OCI-LY1 (cell line): Measurements from ENCODE around the gene GPD2.

Source experiments
- H2AFZ ChIP-seq: fragments of 200-600 bp; sonication (generic), shearing (Covaris generic); 2 replicates; pipeline ENCODE4 v1.6.0; 2014; ENCODE audit warnings: antibody characterized with exemption, mild to moderate bottlenecking, low read length
- H3F3A ChIP-seq: fragments of 200-600 bp; sonication (generic), shearing (Covaris generic); 2 replicates; pipeline ENCODE4 v1.6.0; 2014; ENCODE audit warnings: mild to moderate bottlenecking, antibody characterized with exemption, low read length, moderate library complexity; ENCODE audit not compliant: insufficient read depth
- H3K27ac ChIP-seq: fragments of 200-600 bp; sonication (generic); 2 replicates; pipeline ENCODE4 v1.5.1; 2014; ENCODE audit warnings: low read length, mixed run types, mild to moderate bottlenecking, low read depth; ENCODE audit not compliant: poor library complexity, severe bottlenecking
- H3K27me3 ChIP-seq: fragments of 200-600 bp; sonication (generic); 2 replicates; pipeline ENCODE4 v1.6.0; 2014; ENCODE audit warnings: antibody characterized with exemption, mild to moderate bottlenecking, low read length, moderate library complexity; ENCODE audit not compliant: insufficient read depth
- H3K36me3 ChIP-seq: fragments of 200-600 bp; sonication (generic); 2 replicates; pipeline ENCODE4 v1.6.1; 2014; ENCODE audit warnings: mild to moderate bottlenecking, antibody characterized with exemption, low read length, moderate library complexity, mixed read lengths; ENCODE audit not compliant: insufficient read depth
- H3K4me1 ChIP-seq: fragments of 200-600 bp; sonication (generic); 2 replicates; pipeline ENCODE4 v1.5.1; 2014; ENCODE audit warnings: mild to moderate bottlenecking, low read length, moderate library complexity; ENCODE audit not compliant: insufficient read depth, severe bottlenecking
- H3K4me2 ChIP-seq: fragments of 200-600 bp; sonication (generic), shearing (Covaris generic); 2 replicates; pipeline ENCODE4 v1.6.1; 2014; ENCODE audit warnings: low read length
- H3K4me3 ChIP-seq: fragments of 200-600 bp; sonication (generic); 2 replicates; pipeline ENCODE4 v1.5.1; 2014; ENCODE audit warnings: low read length, low read depth, mild to moderate bottlenecking, mixed read lengths; ENCODE audit not compliant: poor library complexity, severe bottlenecking
- H3K79me2 ChIP-seq: fragments of 200-600 bp; shearing (Covaris generic); 2 replicates; pipeline ENCODE4 v1.6.1; 2016; ENCODE audit warnings: mixed run types, low read length, mixed read lengths; ENCODE audit not compliant: insufficient read depth
- H3K9ac ChIP-seq: fragments of 200-600 bp; sonication (generic), shearing (Covaris generic); 2 replicates; pipeline ENCODE4 v1.6.1; 2014; ENCODE audit warnings: mild to moderate bottlenecking, low read length, mixed read lengths
- H3K9me2 ChIP-seq: fragments of 200-600 bp; sonication (generic), shearing (Covaris generic); 2 replicates; pipeline ENCODE4 v1.6.1; 2014; ENCODE audit warnings: low read depth, mild to moderate bottlenecking, low read length, mixed read lengths
- H3K9me3 ChIP-seq: fragments of 200-600 bp; shearing (Covaris generic); 2 replicates; pipeline ENCODE4 v1.6.1; 2014; ENCODE audit warnings: low read length, mixed read lengths
- H4K20me1 ChIP-seq: fragments of 200-600 bp; sonication (generic), shearing (Covaris generic); 2 replicates; pipeline ENCODE4 v1.6.0; 2016; ENCODE audit warnings: mild to moderate bottlenecking, low read length; ENCODE audit not compliant: insufficient read depth
- EZH2 ChIP-seq: fragments of 200-600 bp; sonication (generic), shearing (Covaris generic); IDR thresholded peaks from 2 replicates; pipeline ENCODE4 v1.8.0; 2017; ENCODE audit warnings: borderline replicate concordance, mixed run types, mild to moderate bottlenecking, antibody characterized with exemption, low read length, moderate library complexity, mixed read lengths
- TF ChIP-seq, protein P1 (sequence below): fragments of 200-600 bp; sonication (generic), shearing (Covaris generic); IDR thresholded peaks from 2 replicates; pipeline ENCODE4 v1.5.1; 2017; ENCODE audit warnings: mild to moderate bottlenecking, antibody characterized with exemption, low read length, moderate library complexity, mixed read lengths

GPD2 gene

GRCh38 chr2:156541706-156542105, 105.5 kb downstream of the GPD2 start:
- H3K4me1 ChIP-seq: no peaks in the 10 kb centered on the region
- H3F3A ChIP-seq: no peaks in the 10 kb centered on the region
- no peak overlapping the region for H2AFZ ChIP-seq
- no peaks in the 10 kb centered on the region for H3K27me3 ChIP-seq
- no peaks in the 10 kb centered on the region for H3K9me2 ChIP-seq
- no peaks in the 10 kb centered on the region for H3K36me3 ChIP-seq
- no peaks in the 10 kb centered on the region for H3K79me2 ChIP-seq
- H3K9me3 ChIP-seq: no peaks in the 10 kb centered on the region
- TF ChIP-seq, protein P1, sequence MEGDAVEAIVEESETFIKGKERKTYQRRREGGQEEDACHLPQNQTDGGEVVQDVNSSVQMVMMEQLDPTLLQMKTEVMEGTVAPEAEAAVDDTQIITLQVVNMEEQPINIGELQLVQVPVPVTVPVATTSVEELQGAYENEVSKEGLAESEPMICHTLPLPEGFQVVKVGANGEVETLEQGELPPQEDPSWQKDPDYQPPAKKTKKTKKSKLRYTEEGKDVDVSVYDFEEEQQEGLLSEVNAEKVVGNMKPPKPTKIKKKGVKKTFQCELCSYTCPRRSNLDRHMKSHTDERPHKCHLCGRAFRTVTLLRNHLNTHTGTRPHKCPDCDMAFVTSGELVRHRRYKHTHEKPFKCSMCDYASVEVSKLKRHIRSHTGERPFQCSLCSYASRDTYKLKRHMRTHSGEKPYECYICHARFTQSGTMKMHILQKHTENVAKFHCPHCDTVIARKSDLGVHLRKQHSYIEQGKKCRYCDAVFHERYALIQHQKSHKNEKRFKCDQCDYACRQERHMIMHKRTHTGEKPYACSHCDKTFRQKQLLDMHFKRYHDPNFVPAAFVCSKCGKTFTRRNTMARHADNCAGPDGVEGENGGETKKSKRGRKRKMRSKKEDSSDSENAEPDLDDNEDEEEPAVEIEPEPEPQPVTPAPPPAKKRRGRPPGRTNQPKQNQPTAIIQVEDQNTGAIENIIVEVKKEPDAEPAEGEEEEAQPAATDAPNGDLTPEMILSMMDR: no peak
- no peak for TF ChIP-seq EZH2
- H3K4me3 ChIP-seq: no peak overlapping the region
- no peak overlapping the region for H3K27ac ChIP-seq
- no peak overlapping the region for H3K9ac ChIP-seq
- H4K20me1 ChIP-seq: no peaks in the 10 kb centered on the region
- no peak overlapping the region for H3K4me2 ChIP-seq

DNA sequence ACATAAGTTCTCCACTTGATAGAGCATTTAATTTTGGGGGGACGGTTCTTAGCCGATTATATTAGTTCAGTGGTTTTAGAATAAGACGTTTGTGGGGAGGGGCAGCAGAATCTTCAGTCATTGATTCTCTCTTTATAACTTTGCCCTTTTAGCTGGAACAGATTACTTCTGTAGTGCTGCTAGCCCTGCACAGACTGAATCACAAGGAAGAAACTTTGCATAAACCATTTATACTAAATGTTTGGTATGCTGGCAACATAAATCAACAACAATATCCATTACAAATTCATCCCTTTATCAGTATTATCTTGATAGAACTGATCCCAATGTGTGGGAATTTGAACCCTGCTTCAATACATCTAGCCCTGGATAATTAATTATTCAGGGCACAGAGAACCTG, 112.2 kb downstream of the GPD2 start:
- H3K4me1 ChIP-seq: no peaks in the 10 kb centered on the region
- no peak overlapping the region for H2AFZ ChIP-seq
- H3K27ac ChIP-seq: no peak overlapping the region
- no peaks in the 10 kb centered on the region for H3K79me2 ChIP-seq
- no peaks in the 10 kb centered on the region for H3K36me3 ChIP-seq
- TF ChIP-seq EZH2: no peak
- TF ChIP-seq, protein P1: no peak
- H4K20me1 ChIP-seq: no peaks in the 10 kb centered on the region
- no peaks in the 10 kb centered on the region for H3K27me3 ChIP-seq
- H3K9me2 ChIP-seq: no peaks in the 10 kb centered on the region
- no peaks in the 10 kb centered on the region for H3F3A ChIP-seq
- no peaks in the 10 kb centered on the region for H3K9me3 ChIP-seq
- no peak overlapping the region for H3K4me2 ChIP-seq
- no peak overlapping the region for H3K9ac ChIP-seq
- no peak overlapping the region for H3K4me3 ChIP-seq

DNA sequence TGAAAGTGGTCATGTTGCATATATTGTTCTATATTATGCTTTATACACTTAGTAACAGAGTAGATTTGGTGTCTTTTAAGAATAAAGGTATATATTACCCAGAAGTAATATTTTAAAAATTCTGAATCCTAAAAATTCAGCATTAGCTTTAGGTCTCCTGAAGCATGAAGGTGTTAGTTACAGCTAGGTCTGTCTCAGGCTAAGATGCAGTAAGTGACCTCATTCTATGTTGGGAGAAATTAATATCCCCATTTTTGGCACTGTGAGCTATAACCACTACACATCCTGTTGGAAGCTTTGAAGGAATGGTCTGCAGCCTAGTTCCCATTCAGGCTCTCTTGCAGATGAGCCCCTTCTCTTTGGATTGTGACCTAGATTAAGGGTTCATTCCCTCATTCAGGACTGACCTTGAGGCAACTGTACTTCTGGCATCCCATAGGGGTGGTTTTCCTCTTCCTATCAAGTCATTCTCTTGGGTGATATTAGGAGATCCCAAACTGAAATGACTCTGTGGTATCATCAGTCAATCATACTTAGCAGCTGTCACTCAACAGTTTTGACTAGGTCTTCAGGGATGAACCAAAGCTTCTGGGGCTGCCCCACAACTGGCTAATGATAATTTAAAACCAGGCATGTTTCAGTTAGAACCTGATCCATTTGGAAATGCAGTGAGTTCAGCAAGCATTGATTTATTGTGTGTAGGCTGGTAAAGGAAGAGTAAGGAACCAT, 117.7 kb downstream of the GPD2 start:
- H3K36me3 ChIP-seq: no peaks in the 10 kb centered on the region
- no peaks in the 10 kb centered on the region for H3K79me2 ChIP-seq
- no peak overlapping the region for H3K4me3 ChIP-seq
- no peaks in the 10 kb centered on the region for H3F3A ChIP-seq
- H3K9ac ChIP-seq: no peak overlapping the region
- H3K9me3 ChIP-seq: no peaks in the 10 kb centered on the region
- H3K27me3 ChIP-seq: no peaks in the 10 kb centered on the region
- no peaks in the 10 kb centered on the region for H3K9me2 ChIP-seq
- H3K27ac ChIP-seq: no peak overlapping the region
- no peak overlapping the region for H2AFZ ChIP-seq
- H4K20me1 ChIP-seq: no peaks in the 10 kb centered on the region
- no peaks in the 10 kb centered on the region for H3K4me1 ChIP-seq
- no peak overlapping the region for H3K4me2 ChIP-seq
- TF ChIP-seq, protein P1: no peak
- no peak for TF ChIP-seq EZH2
